Mucosa of descending colon (tissue), 3 donors: ENCODE data around the gene CFAP45. TPM values are rescaled to one million over a fixed set of nuclear protein-coding genes. Genes with fewer than 3 reads are reported as not detected.

ENCODE experiments used
- ATAC-seq: fragments of 200-7000 bp; cut with Tn5 transposase; one replicate; pipeline ENCODE4 v1.9.1; 2020; ENCODE audit warnings: mild to moderate bottlenecking, moderate library complexity
- DNase-seq, 3 donors: peaks; one replicate each; pipeline ENCODE4 v3.0.0-alpha.2; 2020
- H3K36me3 ChIP-seq: fragments of 200-600 bp; one replicate; pipeline ENCODE4 v1.8.0; 2021; ENCODE audit warnings: low read depth, mild to moderate bottlenecking
- H3K4me1 ChIP-seq: fragments of 200-600 bp; one replicate; pipeline ENCODE4 v1.8.0; 2021; ENCODE audit warnings: low read depth, mild to moderate bottlenecking
- H3K4me3 ChIP-seq: fragments of 200-600 bp; one replicate; pipeline ENCODE4 v1.8.0; 2021; ENCODE audit warnings: mild to moderate bottlenecking
- H3K9me3 ChIP-seq: fragments of 200-600 bp; one replicate; pipeline ENCODE4 v1.8.0; 2021; ENCODE audit warnings: mild to moderate bottlenecking
- intact Hi-C, 2 donors: fragments of 100-400 bp; cut with DNase I in 1 of 2; cut with micrococcal nuclease in 1 of 2; formaldehyde crosslinking; loops; one replicate each; pipeline versions ENCODE4 v1.11.0 to v1.11.1; 2022; cut with DNase I, micrococcal nuclease
- total RNA-seq, 3 donors: library from RNA; stranded (reverse); fragmentation: NEBNext Ultra II Directional in 2 of 3; extraction: Animal tissue kit (Norgen Biotek cat#: 25700) in 2 of 3; gene quantifications; one replicate each; pipeline versions ENCODE4 v1.2.1 to v1.2.4, GENCODE V29; 2021 to 2023
- TF ChIP-seq, protein P1 (sequence below): fragments of 200-600 bp; IDR thresholded peaks from one replicate; pipeline ENCODE4 v1.8.0; 2022; ENCODE audit warnings: antibody characterized with exemption, mild to moderate bottlenecking
- donor health status: DM: no; HTN: no; CAD: no; lungs with moderate emphysema.
- donor health status: DM: no; HTN: no; CAD: no.
- donor health status: DM: no; HTN: yes; CAD: no.

Gene CFAP45
- total RNA-seq, 3 donors from 2014 or later, result 0.36 to 0.57 TPM; not detected in 1

DNA sequence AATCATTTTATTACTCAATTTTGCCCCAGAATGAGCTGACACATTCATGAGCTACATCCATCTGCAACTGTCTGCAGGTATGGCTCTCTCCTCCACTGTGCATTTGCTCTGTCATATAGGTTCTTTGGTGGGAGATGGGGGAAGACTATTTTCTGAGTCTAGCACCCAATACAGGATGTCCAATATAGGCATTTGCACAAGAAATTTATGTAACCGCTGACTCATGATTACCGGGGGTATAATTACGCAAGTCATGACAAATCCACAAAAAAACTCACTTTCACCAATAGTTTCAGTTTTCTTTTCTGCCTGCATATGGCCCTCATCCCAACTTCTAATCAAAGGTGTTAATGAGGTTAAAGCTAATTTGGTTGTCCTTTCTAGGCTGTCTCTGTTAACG is 20.0 kb downstream of the CFAP45 start:
- TF ChIP-seq, protein P1, sequence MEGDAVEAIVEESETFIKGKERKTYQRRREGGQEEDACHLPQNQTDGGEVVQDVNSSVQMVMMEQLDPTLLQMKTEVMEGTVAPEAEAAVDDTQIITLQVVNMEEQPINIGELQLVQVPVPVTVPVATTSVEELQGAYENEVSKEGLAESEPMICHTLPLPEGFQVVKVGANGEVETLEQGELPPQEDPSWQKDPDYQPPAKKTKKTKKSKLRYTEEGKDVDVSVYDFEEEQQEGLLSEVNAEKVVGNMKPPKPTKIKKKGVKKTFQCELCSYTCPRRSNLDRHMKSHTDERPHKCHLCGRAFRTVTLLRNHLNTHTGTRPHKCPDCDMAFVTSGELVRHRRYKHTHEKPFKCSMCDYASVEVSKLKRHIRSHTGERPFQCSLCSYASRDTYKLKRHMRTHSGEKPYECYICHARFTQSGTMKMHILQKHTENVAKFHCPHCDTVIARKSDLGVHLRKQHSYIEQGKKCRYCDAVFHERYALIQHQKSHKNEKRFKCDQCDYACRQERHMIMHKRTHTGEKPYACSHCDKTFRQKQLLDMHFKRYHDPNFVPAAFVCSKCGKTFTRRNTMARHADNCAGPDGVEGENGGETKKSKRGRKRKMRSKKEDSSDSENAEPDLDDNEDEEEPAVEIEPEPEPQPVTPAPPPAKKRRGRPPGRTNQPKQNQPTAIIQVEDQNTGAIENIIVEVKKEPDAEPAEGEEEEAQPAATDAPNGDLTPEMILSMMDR, result no peak
- H3K4me1 ChIP-seq, result peaks cover 17% of the 10 kb centered on the region
- no peaks in the 10 kb centered on the region for H3K9me3 ChIP-seq
- ATAC-seq, result no peak
- no peak for DNase-seq
- no peaks in the 10 kb centered on the region for H3K36me3 ChIP-seq
- H3K4me3 ChIP-seq, result no peak overlapping the region
- intact Hi-C loops, result no loop called here

DNA sequence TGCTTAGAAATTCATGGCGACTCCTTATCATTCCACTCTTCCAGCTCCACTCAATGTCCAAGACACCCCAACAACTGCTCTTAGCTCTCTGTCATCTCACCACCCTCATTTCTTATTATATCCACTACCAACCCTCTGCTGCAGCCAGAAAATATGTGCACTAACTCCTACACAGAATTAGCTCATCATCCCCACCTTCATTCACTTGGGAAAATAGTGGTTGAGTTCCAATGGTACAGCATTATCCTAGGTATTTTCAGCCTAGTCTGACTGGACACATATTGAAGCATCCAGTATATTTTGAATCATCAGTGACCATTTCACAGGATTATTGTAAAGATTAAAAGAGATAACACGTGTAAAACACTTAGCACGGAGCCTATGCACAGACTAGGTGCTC is 20.8 kb downstream of the CFAP45 start:
- DNase-seq (no peak), ATAC-seq (no peak)
- Histone ChIP-seq H3K9me3 (no peaks in the 10 kb centered on the region), H3K36me3 (no peaks in the 10 kb centered on the region), H3K4me3 (no peak overlapping the region), H3K4me1 (peaks cover 17% of the 10 kb centered on the region)
- TF ChIP-seq, protein P1, result no peak
- intact Hi-C loops, result no loop called here

GRCh38 chr1:159877695-159878444 is 22.1 kb downstream of the CFAP45 start:
- TF ChIP-seq, protein P1, result no peak
- intact Hi-C loops, result no loop called here
- no peak for ATAC-seq

GRCh38 chr1:159873530-159874143 is 26.3 kb downstream of the CFAP45 start:
- no peaks in the 10 kb centered on the region for H3K9me3 ChIP-seq
- ATAC-seq (no peak), DNase-seq (no peak)
- H3K4me1 ChIP-seq, result peaks cover 4% of the 10 kb centered on the region
- TF ChIP-seq, protein P1, result no peak
- H3K36me3 ChIP-seq, result no peaks in the 10 kb centered on the region
- no peak overlapping the region for H3K4me3 ChIP-seq
- intact Hi-C loops, result no loop called here

More at GRCh38 chr1:159877695-159878444, 22.1 kb downstream of the CFAP45 start:
- peaks cover 13% of the 10 kb centered on the region for H3K4me1 ChIP-seq
- no peaks in the 10 kb centered on the region for H3K36me3 ChIP-seq
- no peaks in the 10 kb centered on the region for H3K9me3 ChIP-seq
- DNase-seq, result no peak
- H3K4me3 ChIP-seq, result no peak overlapping the region

GRCh38 chr1:159872891-159873290 is 27.1 kb downstream of the CFAP45 start:
- no peak overlapping the region for H3K4me3 ChIP-seq
- no peaks in the 10 kb centered on the region for H3K9me3 ChIP-seq
- no peaks in the 10 kb centered on the region for H3K36me3 ChIP-seq
- peaks cover 12% of the 10 kb centered on the region for H3K4me1 ChIP-seq
- DNase-seq (no peak), ATAC-seq (no peak)
- TF ChIP-seq, protein P1, result no peak
- intact Hi-C loops, result no loop called here
